Activated naive CD4-positive, alpha-beta T cell treated with anti-CD3 and anti-CD28 coated beads, Interleukin-2, amount 50 U/mL, for 72 hours (primary cell): Measurements from ENCODE around the gene KIAA1755. TPM values are rescaled to one million over a fixed set of nuclear protein-coding genes. Genes with fewer than 3 reads are reported as not detected.

Source experiments
- ATAC-seq, 2 donors: fragments of 150-1000 bp; cut with Tn5 transposase; 2 replicates each; pipeline ENCODE4 v1.10.0; 2021; ENCODE audit warnings: mild to moderate bottlenecking in 2 of 2, moderate library complexity in 2 of 2
- DNase-seq, 2 donors: peaks; one replicate each; pipeline ENCODE4 v3.0.0; 2021 to 2022; ENCODE audit warnings: low spot score in 2 of 2
- H3K27ac Mint-ChIP-seq, 2 donors: one replicate each; pipeline ENCODE4 v1.8.0; 2022; ENCODE audit warnings: mild to moderate bottlenecking in 2 of 2, mixed read lengths in 2 of 2
- H3K36me3 Mint-ChIP-seq, 2 donors: one replicate each; pipeline ENCODE4 v1.8.0; 2022; ENCODE audit warnings: mixed read lengths in 2 of 2
- H3K9me3 Mint-ChIP-seq, 2 donors: one replicate each; pipeline ENCODE4 v1.8.0; 2022; ENCODE audit warnings: mixed read lengths in 2 of 2
- total RNA-seq, 2 donors: library from RNA; stranded (reverse); gene quantifications; one replicate each; pipeline ENCODE4 v1.2.3, GENCODE V29; 2022

KIAA1755 gene
- total RNA-seq, 2 donors from 2014 or later, result not detected

DNA sequence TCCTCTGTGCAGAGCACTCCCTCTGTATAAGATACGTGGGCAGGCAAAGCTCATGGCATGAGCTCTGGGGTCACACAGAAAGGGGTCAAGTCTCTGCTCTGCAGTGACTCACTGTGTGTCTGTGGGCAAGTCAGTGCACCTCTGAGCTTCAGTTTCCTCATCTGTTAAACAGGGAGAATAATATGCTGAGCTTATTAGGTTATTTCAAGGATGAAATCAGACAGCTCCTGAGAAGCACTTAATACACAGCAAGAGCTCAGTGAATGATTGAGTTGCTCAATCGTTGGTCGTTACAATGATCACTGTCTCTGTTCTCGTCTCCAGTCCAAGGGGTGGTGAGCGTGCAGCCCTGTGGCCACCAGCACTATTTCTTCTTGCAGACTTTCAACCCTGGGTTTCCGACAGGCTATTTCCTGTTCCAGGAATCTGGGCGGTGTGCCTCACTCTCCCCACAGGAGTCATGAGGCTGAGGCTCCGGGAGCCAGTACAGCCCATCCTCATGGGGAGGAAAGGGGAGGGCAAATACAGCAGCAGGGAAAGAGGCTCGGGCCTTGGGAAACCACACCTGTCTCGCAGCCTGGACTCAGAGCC, 28.9 kb downstream of the KIAA1755 start:
- no peak for DNase-seq
- Mint-ChIP-seq H3K27ac (peak overlapping the region in 1 of 2 donors; percentile 7), H3K36me3 (no peaks in the 10 kb centered on the region), H3K9me3 (no peaks in the 10 kb centered on the region)
- ATAC-seq, result no peak

DNA sequence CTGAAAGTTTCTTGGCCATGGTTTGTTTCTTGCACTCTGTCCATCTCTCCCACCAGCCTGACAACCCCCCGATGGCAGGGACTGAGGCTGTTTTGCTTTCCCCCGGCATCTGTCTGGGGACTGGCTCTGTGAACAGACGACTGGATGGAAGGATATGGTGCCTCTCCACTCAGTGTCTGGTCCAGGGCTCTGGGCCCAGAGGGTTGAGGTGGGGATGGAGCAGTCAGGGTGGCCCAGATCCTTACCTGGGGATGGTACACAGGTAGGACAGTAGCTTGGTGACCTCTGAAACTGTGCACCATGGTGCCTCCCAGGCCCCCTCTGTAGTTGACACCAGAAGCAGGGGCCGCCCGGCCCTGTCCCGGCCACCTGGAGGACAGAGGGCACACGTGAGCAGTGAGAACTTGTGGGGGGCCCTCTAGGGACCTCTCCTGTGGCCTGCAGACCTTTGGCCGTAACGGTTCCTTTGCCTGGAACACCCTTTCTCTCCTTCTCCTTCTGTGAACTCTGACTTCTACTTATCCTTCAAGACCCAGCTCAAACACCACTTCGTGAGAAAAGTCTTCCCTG, 29.5 kb downstream of the KIAA1755 start:
- DNase-seq (no peak), ATAC-seq (no peak)
- Mint-ChIP-seq H3K9me3 (no peaks in the 10 kb centered on the region), H3K36me3 (no peaks in the 10 kb centered on the region), H3K27ac (peak overlapping the region in 1 of 2 donors; percentile 7)

DNA sequence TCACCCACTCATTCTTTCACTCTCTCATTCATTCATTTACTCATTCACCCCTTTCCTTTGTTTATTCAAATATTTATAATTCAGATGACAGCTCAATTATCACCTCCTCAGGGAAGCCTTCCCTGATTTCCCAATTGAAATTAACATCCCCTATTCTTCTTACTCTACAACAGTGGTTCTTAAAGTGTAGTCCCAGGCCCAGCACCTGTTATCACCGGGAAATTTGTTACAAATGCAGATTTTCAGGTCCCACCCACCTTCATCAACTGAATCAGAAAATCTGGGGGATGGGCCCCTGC, 30.3 kb downstream of the KIAA1755 start:
- no peak overlapping the region for H3K27ac Mint-ChIP-seq
- H3K36me3 Mint-ChIP-seq, result no peaks in the 10 kb centered on the region
- DNase-seq (no peak), ATAC-seq (no peak)
- no peaks in the 10 kb centered on the region for H3K9me3 Mint-ChIP-seq

DNA sequence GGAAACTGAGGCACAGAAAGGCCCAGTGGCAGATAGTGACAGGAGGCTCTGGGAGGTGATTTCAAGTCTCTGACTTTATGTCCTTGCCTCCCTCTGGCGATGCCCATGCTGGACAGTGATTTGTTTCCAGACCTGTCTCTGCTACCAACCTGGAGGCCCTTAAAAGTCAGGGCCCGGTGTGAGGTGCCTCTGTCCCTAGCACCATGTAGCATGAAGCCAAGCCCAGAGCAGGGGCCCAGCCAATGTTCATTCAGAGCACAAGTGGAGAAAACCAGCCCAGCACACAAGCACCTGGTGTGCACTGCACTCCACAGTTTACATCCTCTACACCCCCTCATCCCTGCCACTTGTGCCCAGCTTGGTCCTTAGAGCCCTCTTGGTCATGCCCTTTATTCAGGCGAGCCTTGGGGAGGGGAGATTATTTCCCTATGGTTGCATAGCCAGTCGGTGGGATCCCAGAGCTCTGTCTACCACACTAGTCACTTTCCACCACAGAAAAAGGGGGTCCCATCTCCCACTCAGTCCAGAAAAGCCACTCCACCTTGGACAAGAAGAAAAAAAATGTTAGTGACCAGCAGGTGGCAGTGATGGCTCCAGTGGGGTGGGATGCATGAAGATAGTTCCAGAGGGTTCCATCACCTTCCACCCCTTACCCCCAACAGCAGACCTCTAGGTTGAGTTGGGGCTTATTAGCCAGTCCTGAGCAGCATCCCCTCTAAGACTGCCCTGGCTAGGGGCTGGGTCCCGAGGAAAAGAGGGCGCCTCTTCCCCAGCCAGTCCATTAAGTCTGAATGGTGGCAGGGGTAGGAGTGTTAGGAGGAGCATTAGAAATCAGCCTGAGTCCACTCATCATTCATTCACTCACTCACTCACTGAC, 30.9 kb downstream of the KIAA1755 start:
- Mint-ChIP-seq H3K36me3 (no peaks in the 10 kb centered on the region), H3K27ac (no peak overlapping the region), H3K9me3 (no peaks in the 10 kb centered on the region)
- DNase-seq, result no peak
- no peak for ATAC-seq

DNA sequence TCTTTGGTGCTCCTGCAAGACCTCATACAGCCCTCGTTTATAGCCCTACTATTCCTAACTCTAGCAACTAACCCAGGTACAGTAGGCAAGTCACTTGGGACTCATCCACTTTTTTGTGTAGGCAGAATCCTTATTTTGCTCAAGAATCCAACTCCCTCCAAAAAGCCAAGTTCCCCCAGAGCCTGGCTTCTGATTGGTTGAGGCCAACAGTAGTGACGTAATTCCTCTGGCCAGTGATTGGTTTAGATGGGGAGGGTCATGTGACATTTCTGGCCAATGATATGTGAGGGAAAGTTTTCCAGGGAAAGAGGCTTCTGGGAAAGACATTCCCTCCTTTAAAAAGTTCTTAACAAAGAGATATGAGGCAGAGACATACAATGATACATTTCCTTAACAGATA, 32.1 kb downstream of the KIAA1755 start:
- DNase-seq (no peak), ATAC-seq (no peak)
- no peak overlapping the region for H3K27ac Mint-ChIP-seq
- H3K9me3 Mint-ChIP-seq, result no peaks in the 10 kb centered on the region
- H3K36me3 Mint-ChIP-seq, result no peaks in the 10 kb centered on the region

DNA sequence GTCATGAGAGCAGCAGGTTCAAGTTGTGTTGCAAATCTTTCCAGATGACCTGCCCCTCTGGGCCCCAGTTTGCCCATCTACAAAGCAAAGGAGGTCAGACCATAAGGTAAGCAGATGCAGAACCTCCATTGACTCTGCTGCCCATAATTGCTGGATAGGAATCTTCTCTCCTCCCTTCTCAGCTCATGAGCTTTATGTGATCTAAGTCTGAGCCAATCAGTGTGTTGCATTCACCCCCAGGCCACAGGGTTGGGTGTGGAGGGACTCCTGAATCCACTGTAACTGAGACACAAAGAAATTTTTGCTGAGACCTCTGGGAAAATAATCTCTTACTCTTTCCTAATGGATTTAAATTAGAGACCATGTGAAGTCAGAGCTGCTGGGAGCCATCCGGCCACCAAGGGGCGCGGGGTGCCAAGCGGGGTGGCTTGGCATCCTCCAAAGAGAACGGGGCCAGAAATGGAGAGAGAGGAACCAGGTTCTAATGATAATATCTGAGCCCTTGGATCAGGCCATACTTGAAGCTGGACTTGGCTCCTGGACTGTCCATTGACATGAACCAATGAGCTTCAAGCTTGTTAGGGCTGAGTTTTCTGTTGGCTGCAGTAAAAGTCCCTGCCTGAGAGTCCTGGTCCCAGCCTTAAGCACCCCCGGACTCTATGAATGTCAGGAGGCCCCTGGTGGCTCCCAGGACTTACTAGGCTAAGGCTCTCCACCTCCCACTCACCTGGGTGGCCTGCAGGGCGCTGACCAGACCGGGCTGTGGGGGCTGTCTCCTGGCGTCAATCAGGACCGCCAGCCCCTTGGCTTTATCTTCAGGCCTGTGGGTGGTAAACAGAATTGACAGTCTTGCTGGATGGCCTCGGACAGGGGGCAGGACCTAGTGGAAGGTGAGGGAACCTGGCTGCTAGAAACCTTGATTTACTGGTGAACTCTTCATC, 32.8 kb downstream of the KIAA1755 start:
- DNase-seq (no peak), ATAC-seq (no peak)
- H3K27ac Mint-ChIP-seq, result no peak overlapping the region
- H3K9me3 Mint-ChIP-seq, result no peaks in the 10 kb centered on the region
- H3K36me3 Mint-ChIP-seq, result no peaks in the 10 kb centered on the region

DNA sequence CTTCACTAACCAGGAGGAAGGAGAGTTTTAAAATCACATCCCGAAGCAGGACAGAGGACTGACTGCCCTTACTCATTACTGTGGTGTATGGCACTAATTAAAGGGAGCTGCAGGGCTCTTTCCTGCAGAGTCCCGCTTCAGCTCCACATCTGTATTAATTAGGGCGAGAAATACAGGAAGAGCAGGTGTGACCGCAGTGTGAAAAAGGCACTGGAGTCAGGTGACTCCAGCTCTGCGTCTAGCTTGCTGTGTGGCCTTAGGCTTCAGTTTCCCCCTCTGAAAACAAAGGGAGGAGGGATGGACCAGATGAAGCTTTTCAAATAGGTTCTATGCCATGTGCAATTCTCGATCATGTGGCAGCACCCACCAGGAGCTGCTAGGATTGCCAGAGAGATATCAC, 34.0 kb downstream of the KIAA1755 start:
- H3K36me3 Mint-ChIP-seq, result no peaks in the 10 kb centered on the region
- no peak for DNase-seq
- ATAC-seq, result no peak
- no peaks in the 10 kb centered on the region for H3K9me3 Mint-ChIP-seq
- no peak overlapping the region for H3K27ac Mint-ChIP-seq

DNA sequence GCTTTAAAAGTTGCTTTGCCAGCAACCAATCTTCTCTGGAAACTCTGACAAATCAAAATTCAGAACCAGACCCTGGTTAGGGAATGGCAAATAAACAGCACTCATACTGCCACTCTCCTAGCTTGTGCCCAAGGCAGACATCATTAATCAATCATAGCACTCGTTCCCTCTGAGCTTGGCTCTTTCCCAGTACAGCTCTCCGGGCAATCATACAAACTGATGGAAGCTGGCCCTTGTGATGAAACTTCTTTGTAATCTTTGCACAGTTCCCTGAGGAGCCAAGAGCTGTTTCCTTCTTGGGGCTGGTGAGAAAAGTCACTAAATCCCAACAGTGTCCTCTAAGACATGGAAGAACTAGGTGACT, 34.7 kb downstream of the KIAA1755 start:
- no peak for ATAC-seq
- Mint-ChIP-seq H3K27ac (no peak overlapping the region), H3K36me3 (no peaks in the 10 kb centered on the region), H3K9me3 (no peaks in the 10 kb centered on the region)
- DNase-seq, result no peak

DNA sequence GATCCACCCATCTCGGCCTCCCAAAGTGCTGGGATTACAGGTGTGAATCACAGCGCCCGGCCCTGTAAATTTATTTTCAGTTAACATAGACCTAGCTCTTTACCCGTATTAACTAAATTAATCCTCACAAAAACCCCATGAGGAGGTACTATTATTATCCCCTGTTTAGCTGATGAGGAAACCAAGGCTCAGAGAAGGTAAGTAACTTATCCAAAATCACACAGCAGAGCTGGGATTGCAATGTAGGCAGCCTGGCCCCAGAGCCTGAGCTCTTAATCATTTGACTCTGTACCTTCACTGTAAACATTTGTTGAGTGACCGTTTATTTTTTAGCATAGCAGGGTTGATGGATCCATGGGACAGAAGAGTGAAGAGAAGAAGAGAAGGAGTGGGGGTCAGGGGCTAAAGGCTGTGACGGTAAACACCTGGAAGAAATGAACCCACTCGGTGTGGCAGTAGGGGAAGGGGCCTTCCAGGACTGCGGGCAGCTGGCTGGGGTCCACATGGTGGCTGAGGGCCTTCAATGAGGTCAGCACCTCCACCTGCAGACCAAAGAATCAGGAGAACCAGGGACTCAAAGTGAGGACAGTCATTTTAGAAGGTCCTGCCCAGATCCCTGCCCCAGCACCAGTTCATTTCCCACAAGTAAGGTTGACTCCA, 35.2 kb downstream of the KIAA1755 start:
- Mint-ChIP-seq H3K27ac (no peak overlapping the region), H3K36me3 (no peaks in the 10 kb centered on the region), H3K9me3 (no peaks in the 10 kb centered on the region)
- ATAC-seq, result no peak
- no peak for DNase-seq

DNA sequence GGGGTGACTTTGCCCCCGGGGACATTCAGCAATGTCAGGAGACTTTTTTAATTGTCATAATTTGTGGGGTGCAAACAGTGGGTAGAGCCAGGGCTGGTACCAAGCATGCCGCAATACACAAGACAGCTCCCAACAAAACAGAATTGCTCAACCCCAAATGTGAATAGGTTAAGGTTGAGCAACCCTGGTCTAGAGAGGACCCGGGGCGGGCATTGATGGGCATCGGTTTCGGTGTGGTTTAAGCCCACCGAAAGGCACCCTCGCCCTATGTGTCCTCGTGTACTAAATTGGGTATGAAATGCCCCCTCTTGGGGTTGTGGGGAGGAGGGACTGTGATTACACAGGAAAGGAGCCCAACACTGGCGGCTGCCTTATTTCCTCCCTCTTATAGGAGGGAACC, 36.0 kb downstream of the KIAA1755 start:
- Mint-ChIP-seq H3K27ac (no peak overlapping the region), H3K9me3 (no peaks in the 10 kb centered on the region), H3K36me3 (no peaks in the 10 kb centered on the region)
- DNase-seq (no peak), ATAC-seq (no peak)

DNA sequence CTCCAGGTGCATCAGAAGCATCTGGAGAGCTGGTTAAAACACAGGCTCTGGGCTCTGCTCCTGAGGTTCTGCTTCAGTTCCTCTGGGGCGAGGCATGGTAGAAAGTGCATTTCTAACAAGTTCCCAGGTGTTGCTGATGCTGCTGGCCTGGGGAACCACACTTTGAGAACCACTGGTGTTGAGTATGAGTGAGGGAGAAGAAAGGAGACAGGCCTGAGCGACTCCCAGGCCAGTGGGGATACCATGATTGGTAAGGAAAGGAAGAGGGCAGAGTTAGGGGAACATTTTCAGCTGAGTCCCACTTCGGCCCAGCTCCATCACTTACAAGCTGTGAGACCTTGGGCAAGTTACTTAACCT, 36.8 kb downstream of the KIAA1755 start:
- Mint-ChIP-seq H3K27ac (no peak overlapping the region), H3K9me3 (no peaks in the 10 kb centered on the region), H3K36me3 (no peaks in the 10 kb centered on the region)
- ATAC-seq, result no peak
- no peak for DNase-seq

DNA sequence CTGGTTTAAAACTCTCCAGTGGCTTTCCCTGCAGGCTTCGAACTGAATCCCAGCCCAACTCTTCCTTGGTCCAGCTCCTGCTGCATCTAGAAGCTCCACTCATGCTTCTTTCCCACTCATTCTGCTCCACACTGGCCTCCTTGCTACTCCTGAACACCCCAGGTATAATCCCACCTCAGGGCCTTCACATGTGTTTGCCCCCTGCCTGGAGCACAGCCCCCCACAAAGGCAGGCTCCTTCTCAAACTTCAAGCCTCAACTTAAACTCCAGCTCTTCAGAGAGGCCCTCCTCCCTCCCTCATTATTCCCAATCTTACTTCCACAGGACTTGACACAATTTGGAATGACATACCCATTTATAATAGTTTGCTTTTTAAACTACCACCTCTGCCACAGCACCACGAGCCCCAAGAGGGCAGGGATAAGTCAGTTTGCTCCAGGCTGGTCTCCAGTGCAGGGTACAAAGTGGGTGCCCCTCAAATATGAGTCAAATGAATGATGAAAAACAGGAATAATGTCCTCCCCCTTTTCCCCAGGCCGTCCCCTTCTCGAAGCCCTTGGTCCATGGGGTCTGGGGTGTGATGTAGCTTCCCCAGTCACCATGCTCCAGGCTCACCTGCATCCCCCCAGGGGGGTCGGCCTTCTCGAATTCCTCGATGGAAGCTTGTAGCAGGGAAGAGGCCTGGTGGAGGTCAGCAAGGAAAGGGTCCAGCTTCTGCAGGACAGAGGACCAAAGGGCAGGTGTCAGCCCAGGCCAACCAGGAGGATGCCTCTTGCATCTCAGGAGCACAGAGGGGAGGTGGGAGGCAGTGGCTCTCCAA, 37.4 kb downstream of the KIAA1755 start:
- no peaks in the 10 kb centered on the region for H3K36me3 Mint-ChIP-seq
- ATAC-seq, result no peak
- no peak overlapping the region for H3K27ac Mint-ChIP-seq
- DNase-seq, result no peak
- H3K9me3 Mint-ChIP-seq, result no peaks in the 10 kb centered on the region

DNA sequence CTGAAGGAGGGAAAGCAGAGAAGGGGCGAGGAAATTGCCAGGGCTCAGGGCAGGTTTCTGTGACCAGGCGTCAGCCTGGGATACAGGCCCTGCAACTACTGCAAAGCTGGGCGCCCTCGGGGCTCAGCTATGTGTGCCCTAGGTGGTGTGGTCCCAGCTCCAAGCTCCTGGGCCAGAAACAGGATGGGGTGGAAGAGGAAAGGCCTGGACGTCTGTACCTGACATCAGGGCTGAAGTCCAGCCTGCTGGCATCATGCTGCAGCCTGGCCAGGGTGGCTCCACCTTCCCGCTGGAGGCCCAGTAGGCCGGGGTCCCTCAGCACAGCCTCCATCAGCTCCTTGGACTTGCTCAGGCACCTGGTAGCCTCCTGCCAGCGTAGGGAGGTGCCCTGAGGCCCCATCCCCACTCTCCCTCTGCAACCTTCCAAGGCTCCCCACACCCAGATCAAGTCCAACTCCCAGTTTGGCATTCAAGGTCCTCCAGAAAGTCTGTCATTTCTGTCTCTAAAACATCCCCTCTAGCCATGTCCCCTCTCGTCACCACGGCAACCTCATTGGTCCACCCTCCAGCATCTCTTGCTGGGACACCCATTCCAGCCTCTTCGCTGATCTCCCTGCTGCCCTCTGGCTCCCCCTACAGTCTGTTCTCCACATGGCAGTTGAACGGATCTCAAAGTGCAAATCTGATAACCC, 38.2 kb downstream of the KIAA1755 start:
- no peaks in the 10 kb centered on the region for H3K9me3 Mint-ChIP-seq
- peak in 1 of 2 donors; percentile 80 for DNase-seq
- no peak overlapping the region for H3K27ac Mint-ChIP-seq
- peak; percentile 28 to 58 for ATAC-seq
- H3K36me3 Mint-ChIP-seq, result no peaks in the 10 kb centered on the region

DNA sequence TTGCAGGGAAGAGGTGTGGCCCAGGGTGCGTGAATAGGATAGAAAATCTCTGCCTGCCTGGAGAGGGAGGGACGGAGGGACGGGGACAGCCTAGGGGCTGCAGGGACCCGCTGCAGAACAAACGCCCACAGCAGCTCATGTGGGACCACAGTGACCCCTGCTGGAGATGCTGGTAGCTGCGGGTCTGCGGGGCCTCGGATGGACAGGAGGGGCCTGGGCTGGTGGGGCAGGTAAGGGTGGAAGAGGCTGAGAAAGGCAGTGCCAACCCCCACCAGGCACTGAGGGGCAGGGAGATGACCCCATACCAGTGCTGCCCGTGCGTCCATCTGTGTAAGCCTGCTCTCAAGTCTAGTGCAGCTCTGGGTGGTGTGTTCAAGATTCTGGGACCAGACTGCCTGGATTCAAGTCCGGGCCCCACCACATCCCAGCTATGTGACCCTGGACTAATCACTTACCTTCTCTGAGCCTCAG, 39.4 kb downstream of the KIAA1755 start:
- Mint-ChIP-seq H3K36me3 (no peaks in the 10 kb centered on the region), H3K9me3 (no peaks in the 10 kb centered on the region), H3K27ac (no peak overlapping the region)
- DNase-seq, result peak in 1 of 2 donors; percentile 83
- ATAC-seq, result peak; percentile 59 to 88

DNA sequence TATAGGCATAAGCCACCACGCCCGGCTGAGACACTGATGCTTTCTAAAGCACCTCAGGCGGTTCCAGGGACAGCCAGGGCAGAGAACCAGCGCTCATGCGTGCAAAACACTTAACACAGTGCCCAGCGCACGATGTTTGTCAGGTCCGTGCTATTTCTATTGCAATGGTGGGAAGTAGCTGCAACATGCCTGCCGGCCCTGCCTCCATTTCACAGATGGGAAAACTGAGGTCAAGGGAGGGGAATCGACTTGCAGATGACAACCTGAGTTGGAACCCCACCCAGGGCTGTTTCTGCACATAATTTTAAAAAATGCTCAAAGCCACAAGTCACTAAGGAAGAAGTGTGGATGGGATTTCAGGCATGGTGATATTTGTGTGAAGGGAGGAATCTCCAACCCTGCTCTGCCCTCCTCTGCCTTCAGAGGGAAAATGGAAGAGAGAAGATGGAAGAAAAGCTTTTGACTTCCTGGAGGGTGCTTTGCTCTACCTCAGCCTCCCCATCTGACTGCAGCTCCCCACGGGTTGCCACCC, 39.9 kb downstream of the KIAA1755 start:
- DNase-seq, result no peak
- no peak overlapping the region for H3K27ac Mint-ChIP-seq
- ATAC-seq, result no peak
- H3K9me3 Mint-ChIP-seq, result no peaks in the 10 kb centered on the region
- no peaks in the 10 kb centered on the region for H3K36me3 Mint-ChIP-seq
